Kidney glomerular epithelial cell (primary cell): ENCODE measurements around the gene CMIP.

Experiments
- DNase-seq: peaks from one replicate; lab custom pipeline; 2025; lab: John Stamatoyannopoulos, UW

Gene CMIP

DNA sequence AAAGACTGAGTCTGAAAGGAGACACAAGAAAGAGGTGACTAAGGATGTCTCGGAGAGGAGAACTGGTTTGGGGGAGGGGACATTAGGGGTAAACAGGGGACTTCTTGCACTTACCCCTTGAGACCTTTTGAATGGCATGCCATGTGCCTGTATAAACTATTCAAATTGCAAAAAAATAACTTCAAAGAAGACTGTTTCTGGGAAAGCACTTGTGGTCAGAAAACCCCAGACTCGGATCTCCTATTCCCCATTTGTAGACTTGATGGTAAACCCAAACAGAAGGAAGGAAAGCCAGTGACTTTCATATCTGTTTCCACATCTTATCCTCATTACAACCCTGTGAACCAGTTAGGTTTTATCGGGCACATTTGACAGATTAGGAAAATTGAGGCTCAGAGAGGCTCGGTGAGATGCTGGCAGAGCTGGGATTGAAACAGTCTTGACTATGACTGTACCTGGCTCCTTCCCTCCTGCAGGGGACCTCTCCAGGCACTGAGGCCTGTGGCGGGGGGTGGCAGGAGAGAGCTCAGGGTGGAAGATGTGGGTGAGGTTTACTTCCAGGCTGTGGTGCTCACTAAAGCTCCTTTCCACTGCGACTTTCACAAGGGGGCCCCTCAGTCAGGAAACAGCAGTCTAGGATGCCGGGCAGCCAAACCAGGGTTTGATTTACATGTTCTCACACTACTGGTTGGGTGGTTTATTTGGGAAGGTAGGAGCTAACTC lies 304.0 kb downstream of the CMIP start:
- DNase-seq: no peak

GRCh38 chr16:81752225-81752875 lies 307.7 kb downstream of the CMIP start:
- DNase-seq: no peak

DNA sequence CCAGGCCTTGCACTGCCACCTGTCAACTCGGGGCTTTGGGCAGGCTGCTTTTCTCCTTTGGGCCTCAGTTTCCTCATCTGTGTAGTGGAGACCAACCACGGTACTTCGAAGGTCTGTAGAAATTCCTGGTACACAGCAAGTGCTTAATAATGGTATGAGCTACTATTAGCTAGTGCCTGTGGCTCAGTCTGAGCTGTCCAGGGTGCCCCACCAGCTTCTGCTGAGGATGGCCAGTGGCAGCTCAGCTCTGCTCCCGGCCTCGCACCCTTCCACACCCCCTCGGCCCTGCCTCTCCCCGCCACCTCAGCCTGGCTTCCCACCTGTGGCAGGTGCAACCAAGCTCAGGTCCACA lies 308.2 kb downstream of the CMIP start:
- DNase-seq: no peak

- no peak for DNase-seq
These were observed 310.2 kb downstream of the CMIP start for GRCh38 chr16:81754858-81755257.

- no peak for DNase-seq
These were observed 311.5 kb downstream of the CMIP start for GRCh38 chr16:81755915-81756614.

GRCh38 chr16:81756615-81757356 lies 312.2 kb downstream of the CMIP start:
- no peak for DNase-seq

- no peak for DNase-seq
These were observed 313.8 kb downstream of the CMIP start for GRCh38 chr16:81758376-81758775.
